WI38 (cell line): ENCODE data around the gene PTGER2.

Experiments used
- H3K4me3 ChIP-seq: 2 replicates; pipeline ENCODE4 v1.5.1; 2011; ENCODE audit warnings: low read depth, mild to moderate bottlenecking, control low read depth, low read length
- TF ChIP-seq, protein P1 (sequence below): IDR thresholded peaks from 2 replicates; pipeline ENCODE4 v1.5.1; 2012; ENCODE audit warnings: low read depth, mild to moderate bottlenecking, control low read depth, low read length

Gene PTGER2

GRCh38 chr14:52369305-52369801 is 55.2 kb downstream of the PTGER2 start:
- TF ChIP-seq, protein P1, sequence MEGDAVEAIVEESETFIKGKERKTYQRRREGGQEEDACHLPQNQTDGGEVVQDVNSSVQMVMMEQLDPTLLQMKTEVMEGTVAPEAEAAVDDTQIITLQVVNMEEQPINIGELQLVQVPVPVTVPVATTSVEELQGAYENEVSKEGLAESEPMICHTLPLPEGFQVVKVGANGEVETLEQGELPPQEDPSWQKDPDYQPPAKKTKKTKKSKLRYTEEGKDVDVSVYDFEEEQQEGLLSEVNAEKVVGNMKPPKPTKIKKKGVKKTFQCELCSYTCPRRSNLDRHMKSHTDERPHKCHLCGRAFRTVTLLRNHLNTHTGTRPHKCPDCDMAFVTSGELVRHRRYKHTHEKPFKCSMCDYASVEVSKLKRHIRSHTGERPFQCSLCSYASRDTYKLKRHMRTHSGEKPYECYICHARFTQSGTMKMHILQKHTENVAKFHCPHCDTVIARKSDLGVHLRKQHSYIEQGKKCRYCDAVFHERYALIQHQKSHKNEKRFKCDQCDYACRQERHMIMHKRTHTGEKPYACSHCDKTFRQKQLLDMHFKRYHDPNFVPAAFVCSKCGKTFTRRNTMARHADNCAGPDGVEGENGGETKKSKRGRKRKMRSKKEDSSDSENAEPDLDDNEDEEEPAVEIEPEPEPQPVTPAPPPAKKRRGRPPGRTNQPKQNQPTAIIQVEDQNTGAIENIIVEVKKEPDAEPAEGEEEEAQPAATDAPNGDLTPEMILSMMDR, result no peak
- H3K4me3 ChIP-seq, result no peak overlapping the region

DNA sequence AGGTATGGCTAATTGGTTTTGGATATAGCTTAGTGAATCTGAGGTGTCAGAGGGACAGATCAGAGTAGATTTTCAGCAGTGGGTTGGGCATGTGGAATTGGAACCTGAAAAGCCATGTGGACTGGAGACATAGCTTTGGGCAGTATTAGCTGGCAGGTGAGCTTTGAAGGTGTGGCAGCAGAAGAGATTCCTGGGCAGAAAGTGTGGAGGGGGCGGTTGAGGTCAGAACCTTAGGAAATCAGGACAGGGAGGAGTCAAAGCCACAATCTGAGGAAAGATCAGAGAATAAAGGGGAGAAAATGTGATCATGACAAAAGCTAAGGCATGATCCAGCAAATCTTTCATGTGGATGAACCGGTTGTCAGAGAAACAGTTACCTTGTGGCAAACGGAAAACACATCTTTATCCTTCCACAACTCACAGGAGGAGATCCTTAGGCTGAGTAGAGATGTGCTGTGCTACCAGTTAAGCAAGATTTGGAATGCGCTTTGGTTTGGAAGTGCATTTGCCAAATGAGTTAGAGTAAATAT is 56.4 kb downstream of the PTGER2 start:
- TF ChIP-seq, protein P1, result no peak

GRCh38 chr14:52377940-52378339 is 63.8 kb downstream of the PTGER2 start:
- TF ChIP-seq, protein P1, result no peak
- H3K4me3 ChIP-seq, result no peak overlapping the region

More for the DNA sequence above, 56.4 kb downstream of the PTGER2 start:
- no peak overlapping the region for H3K4me3 ChIP-seq
